HepG2 (cell line): Measurements from ENCODE around the gene ATG2A. TPM values are rescaled to one million over a fixed set of nuclear protein-coding genes. Genes with fewer than 3 reads are reported as not detected.

Source experiments
- ATAC-seq: fragments of 200-7000 bp; cut with Tn5 transposase; 3 replicates; pipeline ENCODE4 v1.9.1; 2020; ENCODE audit warnings: mild to moderate bottlenecking, moderate library complexity
- BruUV-seq: library from RNA; stranded (reverse); fragments of 400-500 nt; replicated peaks from 2 replicates; lab custom pipeline; 2021; lab: Mats Ljungman, UMichigan
- CTCF ChIA-PET: fragments of 300-600 bp; formaldehyde crosslinking; extraction: SDS; loops from one replicate; lab custom pipeline; 2021; ENCODE audit warnings: low total read pairs, inconsistent platforms, low intra/inter-chr PET ratio; lab: Yijun Ruan, JAX
- POLR2A ChIA-PET: fragments of 350-600 bp; sonication (Branson Sonifier 250); formaldehyde crosslinking; loops from one replicate; lab custom pipeline; 2020; ENCODE audit warnings: antibody characterized with exemption, inconsistent platforms; lab: Yijun Ruan, JAX
- DNase-seq: peaks from one replicate; pipeline ENCODE4 v3.0.0-alpha.2; 2015; ENCODE audit warnings: low spot score
- FAIRE-seq: peaks from 3 replicates; lab custom pipeline; 2011; peaks lifted over from hg19 to GRCh38; lab: Jason Lieb, UNC
- H2AFZ ChIP-seq: one replicate; pipeline ENCODE4 v1.6.1; 2011; ENCODE audit warnings: low read length, inconsistent platforms
- H3K27ac ChIP-seq: fragments of 300-600 bp; 3 replicates; pipeline ENCODE4 v1.8.0; 2011; ENCODE audit warnings: mixed run types, mild to moderate bottlenecking, mixed read lengths, low read length, inconsistent platforms; ENCODE audit not compliant: insufficient read depth; ENCODE audit errors: extremely low read length
- H3K27me3 ChIP-seq, 2 experiments: fragments of 200-600 bp in 1 of 2; 2 replicates in 1 of 2; 3 replicates in 1 of 2; pipeline versions ENCODE4 v1.6.0 to v1.8.0; 2011; ENCODE audit warnings: low read length in 2 of 2, mild to moderate bottlenecking in 2 of 2, moderate library complexity in 2 of 2, inconsistent platforms in 1 of 2; ENCODE audit not compliant: insufficient read depth in 2 of 2, control insufficient read depth in 1 of 2
- H3K36me3 ChIP-seq, 2 experiments: fragments of 200-600 bp in 1 of 2; replicated peaks in 1 of 2; 2 replicates in 1 of 2; 3 replicates in 1 of 2; pipeline versions ENCODE4 v1.5.1 to v1.8.0; 2011; ENCODE audit warnings: low read length in 2 of 2, inconsistent platforms in 1 of 2; ENCODE audit not compliant: insufficient read depth in 2 of 2, control insufficient read depth in 1 of 2
- H3K4me1 ChIP-seq: 2 replicates; pipeline ENCODE4 v1.5.1; 2012; ENCODE audit warnings: low read length, inconsistent platforms; ENCODE audit not compliant: insufficient read depth
- H3K4me2 ChIP-seq: 2 replicates; pipeline ENCODE4 v1.6.0; 2011; ENCODE audit warnings: low read depth, low read length, inconsistent platforms
- H3K4me3 ChIP-seq, 3 experiments: fragments of 200-600 bp in 1 of 3; sonication (generic), shearing (Covaris generic) in 1 of 3; replicated peaks in 1 of 3; 2 replicates each; pipeline ENCODE4 v1.5.1; 2011 to 2016; ENCODE audit warnings: low read length in 3 of 3, inconsistent platforms in 2 of 3, low read depth in 2 of 3, mild to moderate bottlenecking in 2 of 3, control low read depth in 1 of 3, mixed read lengths in 1 of 3; ENCODE audit not compliant: insufficient read depth in 1 of 3
- H3K79me2 ChIP-seq: one replicate; pipeline ENCODE4 v1.6.1; 2011; ENCODE audit warnings: low read length, inconsistent platforms; ENCODE audit not compliant: insufficient read depth
- H3K9ac ChIP-seq: 2 replicates; pipeline ENCODE4 v1.6.0; 2011; ENCODE audit warnings: mild to moderate bottlenecking, low read depth, low read length, inconsistent platforms; ENCODE audit not compliant: insufficient read depth
- H3K9me3 ChIP-seq: 2 replicates; pipeline ENCODE4 v1.5.1; 2012; ENCODE audit warnings: mild to moderate bottlenecking, low read length
- H4K20me1 ChIP-seq: 2 replicates; pipeline ENCODE4 v1.6.0; 2011; ENCODE audit warnings: inconsistent platforms, mild to moderate bottlenecking, low read length, moderate library complexity; ENCODE audit not compliant: insufficient read depth
- AKAP8 ChIP-seq: sonication (generic); formaldehyde crosslinking; IDR thresholded peaks from 2 replicates; pipeline ENCODE4 v1.5.1; 2020; ENCODE audit warnings: mild to moderate bottlenecking, missing genetic modification reagents
- ASH2L ChIP-seq: fragments of 300-600, 200-600 bp; sonication (generic); IDR thresholded peaks from 2 replicates; pipeline ENCODE4 v1.7.0; 2017; ENCODE audit warnings: low read depth, mild to moderate bottlenecking, moderate library complexity, mixed read lengths, low read length; ENCODE audit not compliant: insufficient read length
- ELF3 ChIP-seq: IDR thresholded peaks from 2 replicates; pipeline ENCODE4 v1.6.1; 2016; ENCODE audit warnings: missing genetic modification reagents, missing compliant biosample characterization
- GLI4 ChIP-seq: sonication (generic); formaldehyde crosslinking; IDR thresholded peaks from 2 replicates; pipeline ENCODE4 v1.5.1; 2020; ENCODE audit warnings: missing genetic modification reagents, mild to moderate bottlenecking, moderate library complexity, borderline replicate concordance
- HHEX ChIP-seq: IDR thresholded peaks from 2 replicates; pipeline ENCODE4 v1.6.1; 2016; ENCODE audit warnings: control low read depth
- HNRNPL ChIP-seq: fragments of 200-400 bp; formaldehyde crosslinking; IDR thresholded peaks from 2 replicates; pipeline ENCODE4 v1.6.1; 2017; ENCODE audit warnings: mild to moderate bottlenecking, low read depth, low read length
- KLF16 ChIP-seq, 2 experiments: sonication (generic) in 1 of 2; formaldehyde crosslinking in 1 of 2; IDR thresholded peaks; 2 replicates each; pipeline versions ENCODE4 v1.6.1 to v1.8.0; 2016 to 2023; ENCODE audit warnings: missing genetic modification reagents in 2 of 2, missing compliant biosample characterization in 1 of 2
- NR2C2 ChIP-seq: sonication (generic); formaldehyde crosslinking; IDR thresholded peaks from 2 replicates; pipeline ENCODE4 v1.4.0; 2020; ENCODE audit warnings: missing genetic modification reagents, mild to moderate bottlenecking, moderate library complexity, borderline replicate concordance
- NR3C1 ChIP-seq: sonication (generic); formaldehyde crosslinking; IDR thresholded peaks from 2 replicates; pipeline ENCODE4 v1.4.0; 2020; ENCODE audit warnings: missing genetic modification reagents
- TBX3 ChIP-seq: fragments of 450-650 bp; IDR thresholded peaks from 2 replicates; pipeline ENCODE4 v1.6.1; 2017; ENCODE audit warnings: antibody characterized with exemption, mild to moderate bottlenecking, inconsistent platforms, borderline replicate concordance
- ZNF124 ChIP-seq: sonication (generic); formaldehyde crosslinking; IDR thresholded peaks from 2 replicates; pipeline ENCODE4 v1.4.0; 2020; ENCODE audit warnings: missing genetic modification reagents
- ZNF263 ChIP-seq: sonication (generic); formaldehyde crosslinking; IDR thresholded peaks from 2 replicates; pipeline ENCODE4 v1.4.0; 2020; ENCODE audit warnings: missing genetic modification reagents
- ZNF44 ChIP-seq: sonication (generic); formaldehyde crosslinking; IDR thresholded peaks from 2 replicates; pipeline ENCODE4 v1.5.1; 2020; ENCODE audit warnings: mild to moderate bottlenecking, missing genetic modification reagents
- ZNF569 ChIP-seq: sonication (generic); formaldehyde crosslinking; IDR thresholded peaks from 2 replicates; pipeline ENCODE4 v1.5.0; 2020; ENCODE audit warnings: mild to moderate bottlenecking, missing genetic modification reagents, moderate library complexity, borderline replicate concordance
- ZNF775 ChIP-seq: sonication (generic); formaldehyde crosslinking; IDR thresholded peaks from 2 replicates; pipeline ENCODE4 v1.4.0; 2020; ENCODE audit warnings: missing genetic modification reagents, mild to moderate bottlenecking, moderate library complexity, borderline replicate concordance
- WGBS: methylation state at CpG from one replicate; pipeline ENCODE4 v1.1.6; 2017; ENCODE audit warnings: low lambda C conversion rate; 5-methylcytosine and 5-hydroxymethylcytosine counted together
- in situ Hi-C: cut with HindIII; loops from 2 replicates; pipeline ENCODE4 v1.10.0; 2017; ENCODE audit warnings: low pct_unique_long_range_greater_than_20kb; ENCODE audit not compliant: extremely low pct_ligation_motif_present
- intact Hi-C: fragments of 100-400 bp; cut with micrococcal nuclease; formaldehyde crosslinking; loops from one replicate; pipeline ENCODE4 v1.10.0; 2022; ENCODE audit not compliant: unreplicated experiment
- polyA plus RNA-seq, 8 experiments: library from polyadenylated mRNA; depleted of rRNA in 3 of 8; stranded (reverse) in 7 of 8; unstranded in 1 of 8; fragments of >200 nt; fragmentation: Illumina TruSeq in 4 of 8; extraction: Trizol in 4 of 8; gene quantifications; 2 replicates each; pipeline versions ENCODE4 v1.2.1 to v1.2.3, GENCODE V29; 2011 to 2016; ENCODE audit warnings: low read depth in 4 of 8, missing spikeins in 1 of 8, mixed read lengths in 1 of 8; ENCODE audit not compliant: insufficient read depth in 1 of 8
- total RNA-seq, 5 experiments: library from RNA; depleted of rRNA; stranded (reverse); fragments of >200 nt; fragmentation: Illumina TruSeq; extraction: Trizol; gene quantifications; 2 replicates each; pipeline ENCODE4 v1.2.3, GENCODE V29; 2016; ENCODE audit warnings: low read depth in 1 of 5
- TF ChIP-seq, protein P1 (sequence below): sonication (generic); formaldehyde crosslinking; IDR thresholded peaks from 2 replicates; pipeline ENCODE4 v1.5.1; 2020; ENCODE audit warnings: missing genetic modification reagents, mild to moderate bottlenecking, borderline replicate concordance
- TF ChIP-seq, protein P2 (sequence below): sonication (generic); formaldehyde crosslinking; IDR thresholded peaks from 2 replicates; pipeline ENCODE4 v1.4.0; 2020; ENCODE audit warnings: missing genetic modification reagents
- TF ChIP-seq, protein P3 (sequence below): IDR thresholded peaks from 2 replicates; pipeline ENCODE4 v1.6.1; 2016; ENCODE audit warnings: low read depth, borderline replicate concordance
- TF ChIP-seq, protein P4 (sequence below): sonication (generic); formaldehyde crosslinking; IDR thresholded peaks from 2 replicates; pipeline ENCODE4 v1.8.0; 2022; ENCODE audit warnings: mild to moderate bottlenecking, missing genetic modification reagents; ENCODE audit not compliant: insufficient replicate concordance

ATG2A gene
- total and polyA plus RNA-seq, 2 of the 13 experiments (the other 11 are each of a cell fraction or from before 2014, with no cell fraction given), result 6.7 to 8.0 TPM

DNA sequence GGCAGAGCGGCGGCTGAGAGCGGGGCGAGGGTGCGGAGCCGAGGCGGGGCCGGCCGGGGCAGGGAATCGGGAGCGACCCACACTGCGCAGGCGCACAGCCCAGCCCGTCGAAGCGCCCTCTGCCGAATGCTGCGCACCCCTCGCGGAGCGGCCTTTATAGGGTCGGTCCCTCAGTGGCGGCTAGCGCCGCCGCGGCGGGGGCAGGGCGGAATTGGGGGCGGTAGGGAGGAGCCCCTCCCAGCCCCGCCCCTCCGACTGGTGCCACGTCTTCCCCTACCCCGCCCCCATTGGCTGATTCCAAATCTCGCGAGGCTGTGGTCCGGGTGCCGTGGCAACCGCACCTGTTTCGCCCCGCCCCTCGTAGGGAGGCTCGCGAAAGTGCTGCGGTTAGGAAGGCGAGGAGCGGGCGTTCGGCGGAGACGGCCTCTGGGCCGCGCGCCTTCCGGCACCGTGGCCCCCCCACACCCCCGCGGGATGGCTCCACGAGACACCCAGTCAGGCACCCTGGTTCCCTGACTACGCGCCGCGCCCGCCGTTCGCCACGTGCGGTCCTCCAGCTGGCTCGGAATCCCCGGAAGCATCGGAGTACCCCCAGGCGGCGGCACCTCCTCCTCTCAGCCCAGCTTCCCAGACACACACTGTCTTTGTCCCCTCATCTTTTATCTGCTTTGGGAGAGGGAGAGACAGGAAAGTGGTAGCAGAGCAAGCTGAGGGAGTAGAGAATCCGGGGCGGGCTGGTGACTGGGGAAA is 38.3 kb downstream of the ATG2A start, which contains the start of gene EHD1 (continued):
- no peak for TF ChIP-seq NR3C1 (CRISPR knock-in tag)
- TF ChIP-seq ASH2L, result no peak
- TF ChIP-seq KLF16 (CRISPR knock-in tag; IDR thresholded peaks at IDR 0.05), result 0 out of 4 replicates have a peak, but pooled peaks of 1 of the 2 experiments have one; percentile 72
- TF ChIP-seq HNRNPL, result no peak
- TF ChIP-seq, protein P1, sequence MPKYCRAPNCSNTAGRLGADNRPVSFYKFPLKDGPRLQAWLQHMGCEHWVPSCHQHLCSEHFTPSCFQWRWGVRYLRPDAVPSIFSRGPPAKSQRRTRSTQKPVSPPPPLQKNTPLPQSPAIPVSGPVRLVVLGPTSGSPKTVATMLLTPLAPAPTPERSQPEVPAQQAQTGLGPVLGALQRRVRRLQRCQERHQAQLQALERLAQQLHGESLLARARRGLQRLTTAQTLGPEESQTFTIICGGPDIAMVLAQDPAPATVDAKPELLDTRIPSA (CRISPR knock-in tag), result no peak
- TF ChIP-seq, protein P2, sequence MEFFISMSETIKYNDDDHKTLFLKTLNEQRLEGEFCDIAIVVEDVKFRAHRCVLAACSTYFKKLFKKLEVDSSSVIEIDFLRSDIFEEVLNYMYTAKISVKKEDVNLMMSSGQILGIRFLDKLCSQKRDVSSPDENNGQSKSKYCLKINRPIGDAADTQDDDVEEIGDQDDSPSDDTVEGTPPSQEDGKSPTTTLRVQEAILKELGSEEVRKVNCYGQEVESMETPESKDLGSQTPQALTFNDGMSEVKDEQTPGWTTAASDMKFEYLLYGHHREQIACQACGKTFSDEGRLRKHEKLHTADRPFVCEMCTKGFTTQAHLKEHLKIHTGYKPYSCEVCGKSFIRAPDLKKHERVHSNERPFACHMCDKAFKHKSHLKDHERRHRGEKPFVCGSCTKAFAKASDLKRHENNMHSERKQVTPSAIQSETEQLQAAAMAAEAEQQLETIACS (CRISPR knock-in tag), result peak; percentile 44
- TF ChIP-seq, protein P3, sequence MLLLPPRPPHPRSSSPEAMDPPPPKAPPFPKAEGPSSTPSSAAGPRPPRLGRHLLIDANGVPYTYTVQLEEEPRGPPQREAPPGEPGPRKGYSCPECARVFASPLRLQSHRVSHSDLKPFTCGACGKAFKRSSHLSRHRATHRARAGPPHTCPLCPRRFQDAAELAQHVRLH (CRISPR knock-in tag), result 0 out of 2 replicates have a peak, but pooled peaks have one; percentile 10
- peak; percentile 30; the same call in 1 of the 2 replicates for TF ChIP-seq ELF3 (CRISPR knock-in tag)
- TF ChIP-seq TBX3, result peak; percentile 39; the same call in 1 of the 2 replicates

DNA sequence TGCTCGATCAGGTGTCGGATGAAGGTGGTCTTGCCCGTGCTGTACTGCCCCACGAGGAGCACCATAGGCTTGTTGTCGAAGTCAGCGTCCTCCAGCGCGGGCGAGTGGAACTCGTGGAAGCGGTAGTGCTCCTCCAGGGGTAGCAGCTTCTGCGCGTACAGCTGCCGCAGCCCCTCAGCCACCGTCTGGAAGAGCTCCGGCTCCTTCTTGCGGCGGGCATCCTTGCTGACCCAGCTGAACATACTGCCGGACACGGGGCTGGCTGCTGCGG is 38.9 kb downstream of the ATG2A start:
- ATAC-seq (peak; percentile 18; the same call in 2 of the 3 replicates), FAIRE-seq (no peak), DNase-seq (no peak)
- Histone ChIP-seq H3K79me2 (peaks cover 35% of the 10 kb centered on the region), H3K27me3 (no peaks in the 10 kb centered on the region; a peak in 1 of 5 replicates), H3K27ac (peak overlapping the region; percentile 48), H3K9me3 (no peaks in the 10 kb centered on the region), H3K9ac (peak overlapping the region; percentile 81), H2AFZ (no peak overlapping the region), H3K4me1 (peaks cover 62% of the 10 kb centered on the region), H3K4me3 (peak overlapping the region; percentile 83 to 99 (median 98)), H3K4me2 (peak overlapping the region; percentile 98), H4K20me1 (no peaks in the 10 kb centered on the region; the same call in 1 of the 2 replicates), H3K36me3 (peaks cover 0 to 4% of the 10 kb centered on the region in 2 experiments; a peak in 1 of 5 replicates)
- ChIA-PET CTCF (interaction anchor here (1.7 kb wide), 1 partner anchor 31 kb away, joined by 6 read pairs; no protein-coding TSS in a partner anchor), POLR2A (interaction anchor here (2.3 to 10.4 kb wide), 4 partner anchors 8 to 31 kb away, joined by 12 to 132 read pairs (median 26); no protein-coding TSS in a partner anchor)
- in situ Hi-C loops (no loop called here), intact Hi-C loops (no loop called here)
- WGBS, result no CpG with 5 or more reads among the region's 21 CpGs
- no TSS peak for BruUV-seq
- TF ChIP-seq ZNF44 (peak; percentile 18; the same call in 1 of the 2 replicates), NR2C2 (0 out of 2 replicates have a peak, but pooled peaks have one; percentile 6), HHEX (CRISPR knock-in tag) (no peak), ZNF124 (CRISPR knock-in tag) (no peak), GLI4 (CRISPR knock-in tag) (0 out of 2 replicates have a peak, but pooled peaks have one; percentile 63), AKAP8 (CRISPR knock-in tag) (no peak; the same call in 1 of the 2 replicates), ZNF263 (CRISPR knock-in tag) (peak; percentile 97), ZNF775 (CRISPR knock-in tag) (peak; percentile 51; the same call in 1 of the 2 replicates), ZNF569 (CRISPR knock-in tag) (no peak)
- TF ChIP-seq, protein P4, sequence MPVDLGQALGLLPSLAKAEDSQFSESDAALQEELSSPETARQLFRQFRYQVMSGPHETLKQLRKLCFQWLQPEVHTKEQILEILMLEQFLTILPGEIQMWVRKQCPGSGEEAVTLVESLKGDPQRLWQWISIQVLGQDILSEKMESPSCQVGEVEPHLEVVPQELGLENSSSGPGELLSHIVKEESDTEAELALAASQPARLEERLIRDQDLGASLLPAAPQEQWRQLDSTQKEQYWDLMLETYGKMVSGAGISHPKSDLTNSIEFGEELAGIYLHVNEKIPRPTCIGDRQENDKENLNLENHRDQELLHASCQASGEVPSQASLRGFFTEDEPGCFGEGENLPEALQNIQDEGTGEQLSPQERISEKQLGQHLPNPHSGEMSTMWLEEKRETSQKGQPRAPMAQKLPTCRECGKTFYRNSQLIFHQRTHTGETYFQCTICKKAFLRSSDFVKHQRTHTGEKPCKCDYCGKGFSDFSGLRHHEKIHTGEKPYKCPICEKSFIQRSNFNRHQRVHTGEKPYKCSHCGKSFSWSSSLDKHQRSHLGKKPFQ (CRISPR knock-in tag), result peak; percentile 53
